Activated T-cell treated with anti-CD3 and anti-CD28 coated beads for 24 hours (primary cell): ENCODE results near the gene TFAP2A.
A peak's percentile ranks its signal among the peaks of the same experiment; 100 is the strongest.

Source experiments
- DNase-seq: peaks from one replicate; pipeline ENCODE4 v3.0.0-alpha.2; 2020; ENCODE audit warnings: low read depth

TFAP2A gene

DNA sequence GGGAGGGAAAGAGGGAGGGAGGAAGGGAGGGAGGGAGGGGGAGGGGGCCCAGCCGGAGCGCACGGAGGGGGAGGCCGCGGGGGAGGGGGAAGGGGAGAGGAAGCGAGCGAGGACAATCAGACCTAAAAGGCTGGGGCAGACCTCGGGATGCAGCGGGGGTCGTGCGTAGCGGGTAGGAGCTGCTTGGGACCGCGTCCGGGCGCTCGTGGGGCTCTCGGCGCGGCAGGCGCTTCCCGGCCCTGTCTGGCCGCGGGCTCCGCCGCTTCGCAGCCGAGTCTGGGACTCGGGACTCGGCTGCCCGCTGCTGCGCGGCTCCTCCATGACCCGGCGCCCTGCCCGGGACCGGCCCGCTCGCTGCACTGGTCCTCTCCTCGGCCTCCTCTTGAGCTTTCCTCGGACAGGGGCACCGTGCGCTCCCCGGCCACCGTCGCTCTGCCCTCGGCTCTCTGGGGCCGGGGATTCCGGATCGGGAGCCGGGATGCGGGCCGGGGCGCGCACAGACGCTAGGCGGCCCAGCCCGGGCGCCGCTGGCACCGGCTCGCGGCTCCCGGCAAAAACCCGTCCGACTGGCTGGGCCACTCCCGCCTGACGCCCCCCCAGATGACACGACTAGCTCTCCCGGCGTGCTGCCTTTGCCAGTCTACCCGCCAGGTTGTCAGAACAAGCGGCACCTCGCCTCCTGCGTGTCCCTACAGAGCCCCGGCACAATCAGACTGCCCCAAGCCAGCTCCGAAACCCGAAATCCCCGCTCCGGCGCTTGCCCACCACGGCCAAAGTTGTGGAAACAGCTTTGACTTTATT lies 2.2 kb downstream of the TFAP2A start:
- no peak for DNase-seq

DNA sequence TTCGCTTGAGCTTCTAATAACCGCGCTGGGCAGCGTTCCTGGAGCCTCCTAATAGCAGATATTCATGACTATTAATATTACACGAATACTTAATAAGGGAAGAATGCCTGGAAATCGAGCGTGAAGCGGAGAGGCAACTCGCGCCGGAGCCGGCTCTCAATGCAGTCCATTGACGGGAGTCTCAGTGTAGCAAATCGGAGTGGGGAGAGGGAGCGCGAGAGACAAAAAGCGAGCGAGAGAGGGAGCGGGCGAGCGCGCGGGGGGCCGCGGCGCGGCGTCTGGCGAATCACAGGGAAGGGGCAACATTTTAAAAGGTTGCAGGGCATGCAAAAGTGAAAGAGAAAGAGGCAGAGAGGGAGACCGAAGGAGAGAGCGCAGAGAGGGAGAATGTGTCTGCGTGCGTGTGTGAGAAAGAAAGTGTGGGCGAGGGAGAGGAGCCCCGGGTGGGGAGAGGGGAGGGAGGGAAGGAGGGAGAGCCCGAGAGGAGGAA lies 2.9 kb downstream of the TFAP2A start:
- DNase-seq, result no peak

DNA sequence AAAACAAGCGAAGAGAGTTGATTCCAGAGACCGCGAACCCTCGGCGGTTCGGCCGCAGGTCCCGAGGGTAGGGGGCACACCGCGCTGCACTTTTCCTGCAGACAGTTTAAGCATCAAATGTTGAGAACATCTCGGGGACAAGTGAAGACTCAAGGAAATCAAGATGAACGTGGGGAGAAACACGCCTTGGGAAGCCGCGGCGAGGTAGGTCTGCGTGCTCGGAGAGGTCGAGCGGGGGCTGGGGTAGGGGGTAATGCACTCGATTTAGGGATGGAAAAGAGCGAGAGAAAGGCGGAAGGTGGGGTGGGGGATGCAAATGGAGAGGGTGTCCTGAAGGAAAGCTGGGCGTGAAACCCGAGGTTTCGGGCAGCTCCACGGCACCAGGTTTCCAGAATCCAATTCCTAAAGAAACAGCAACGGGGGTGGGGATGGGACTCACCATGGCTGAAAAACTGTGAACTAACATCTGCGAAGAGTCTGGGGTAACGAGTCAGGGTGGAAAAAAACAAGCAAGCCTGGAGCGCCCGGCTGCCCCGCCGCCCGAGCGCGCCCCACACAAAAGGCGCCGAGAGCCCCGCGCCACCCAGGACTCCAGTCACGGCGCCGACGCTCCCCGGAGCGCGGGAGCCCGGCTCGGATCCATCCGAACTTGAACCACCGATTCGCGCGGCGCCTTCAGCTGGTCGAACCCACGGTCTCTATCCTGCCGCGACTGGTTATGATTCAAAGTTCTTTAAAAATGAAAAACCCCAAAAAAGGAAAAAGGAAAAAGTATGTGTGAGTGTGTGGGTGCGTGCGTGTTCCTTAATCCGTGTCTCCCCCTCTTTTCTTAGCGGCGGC lies 3.5 kb downstream of the TFAP2A start:
- no peak for DNase-seq

DNA sequence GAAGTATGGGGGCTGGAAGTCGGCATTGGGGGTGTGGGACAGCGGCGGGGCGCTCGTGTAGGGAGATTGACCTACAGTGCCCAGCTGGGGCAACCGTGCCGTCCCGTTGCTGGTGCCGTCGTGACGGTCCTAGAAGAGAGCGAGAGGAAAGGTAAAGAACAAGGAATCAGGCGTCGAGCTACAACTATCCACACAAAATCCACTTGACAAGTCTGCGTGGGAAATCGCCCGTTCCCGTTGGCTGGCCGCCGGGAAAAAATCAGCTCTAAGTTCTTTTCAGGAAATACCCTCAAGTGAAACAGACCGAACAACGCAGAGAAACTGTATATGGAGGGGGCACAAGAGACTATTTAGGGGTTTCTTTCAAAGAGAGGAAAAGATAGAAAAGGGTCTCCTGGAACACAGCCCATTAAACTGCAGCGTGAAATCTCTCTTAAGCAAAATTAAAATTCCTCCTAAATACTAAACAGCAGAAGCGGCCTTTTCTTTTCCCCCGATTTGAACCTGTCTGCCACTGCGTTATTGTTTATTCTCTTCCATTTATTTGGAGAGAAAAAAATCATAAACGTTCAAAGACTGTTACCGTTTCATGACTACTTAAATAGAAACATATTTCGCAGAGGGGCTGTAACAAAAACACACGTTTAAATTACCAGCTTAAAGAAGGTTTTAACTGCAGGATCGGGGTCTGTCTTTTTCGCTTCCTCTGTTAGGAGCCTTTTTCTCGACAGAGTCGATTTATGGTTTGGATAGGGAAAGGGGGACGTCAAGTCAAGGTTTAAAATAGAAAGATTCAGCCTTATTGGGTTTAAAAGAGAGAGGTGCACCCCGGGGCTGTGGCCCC lies 4.4 kb downstream of the TFAP2A start:
- no peak for DNase-seq

DNA sequence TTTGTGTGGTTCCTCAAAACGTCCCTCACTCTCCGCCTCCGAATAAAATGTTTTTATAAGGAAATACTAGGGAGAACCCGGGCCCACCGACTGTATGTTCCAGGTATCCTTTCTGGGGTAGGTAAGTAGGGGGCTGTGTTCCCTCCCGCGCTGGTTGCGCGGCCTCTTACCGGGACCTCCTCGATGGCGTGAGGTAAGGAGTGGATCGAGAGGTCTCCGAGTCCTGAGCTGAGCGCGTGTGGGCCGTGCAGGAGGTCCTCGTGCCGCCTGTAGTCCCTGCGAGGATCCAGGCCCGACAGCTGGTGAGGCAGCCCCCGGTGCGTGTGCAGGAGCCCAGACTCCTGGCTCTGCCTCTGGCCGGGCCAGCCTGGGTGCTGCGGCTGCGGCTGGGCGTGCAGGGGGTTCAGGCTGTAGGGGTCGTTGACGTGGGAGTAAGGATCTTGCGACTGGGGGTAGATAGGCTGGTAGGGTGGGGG lies 5.1 kb downstream of the TFAP2A start:
- DNase-seq, result no peak

DNA sequence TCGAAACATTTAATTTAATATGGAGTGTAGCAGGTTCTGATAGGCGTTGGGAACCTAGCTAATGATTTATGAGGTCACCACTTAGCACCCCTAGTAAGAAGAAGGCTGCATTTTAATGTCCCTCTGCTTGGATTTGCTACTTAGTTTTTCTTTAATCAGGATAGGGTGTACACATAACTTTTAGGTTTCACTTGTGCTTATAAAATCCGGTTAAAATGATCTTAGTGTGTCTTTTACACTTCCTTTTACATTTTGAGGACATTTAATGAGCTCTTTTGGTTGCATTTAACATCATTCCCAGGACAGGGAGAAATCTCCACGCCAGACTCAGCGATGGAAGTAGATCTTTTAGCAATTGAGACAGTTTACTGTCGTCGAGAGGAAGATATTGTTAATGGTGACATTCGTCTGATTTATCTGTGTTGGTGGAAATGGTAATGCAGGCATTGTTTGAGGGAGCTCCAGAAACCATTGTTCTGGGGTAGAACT lies 5.6 kb downstream of the TFAP2A start:
- DNase-seq, result no peak

DNA sequence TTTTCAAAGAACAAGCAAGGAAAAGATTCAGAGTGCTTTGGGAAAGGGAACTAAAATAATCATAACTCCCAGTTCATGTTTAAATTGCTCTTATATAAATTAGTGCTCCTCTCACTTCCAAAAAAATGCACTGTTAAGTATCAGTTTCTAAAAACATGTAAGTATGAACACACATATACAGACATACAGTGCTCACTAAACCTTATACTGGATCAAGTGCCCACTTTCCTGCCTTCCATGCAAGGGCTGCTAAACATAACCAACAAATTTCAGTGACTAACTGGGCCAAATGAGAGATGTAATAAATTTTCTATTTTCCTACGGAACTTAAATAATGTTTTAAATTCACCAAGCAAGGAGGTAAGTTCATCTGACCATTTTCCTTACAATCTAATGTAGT lies 6.4 kb downstream of the TFAP2A start:
- no peak for DNase-seq

DNA sequence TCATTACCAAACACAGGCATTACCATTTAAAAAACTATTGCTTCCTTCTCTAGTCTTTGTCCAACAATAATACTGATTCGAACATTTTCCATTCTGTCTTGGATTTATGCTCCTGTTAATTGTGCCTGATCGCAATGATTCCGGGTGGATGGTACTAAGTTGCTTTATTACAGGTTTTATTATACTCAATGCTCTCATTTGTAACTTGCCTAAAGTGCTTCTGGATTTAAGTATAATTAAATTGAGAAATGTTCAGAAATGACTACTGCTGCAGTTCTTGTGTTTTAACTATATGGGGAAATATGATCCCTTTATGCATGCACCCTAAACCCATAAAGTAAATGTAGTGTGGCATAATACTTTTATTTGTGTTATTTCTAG lies 7.2 kb downstream of the TFAP2A start:
- no peak for DNase-seq

DNA sequence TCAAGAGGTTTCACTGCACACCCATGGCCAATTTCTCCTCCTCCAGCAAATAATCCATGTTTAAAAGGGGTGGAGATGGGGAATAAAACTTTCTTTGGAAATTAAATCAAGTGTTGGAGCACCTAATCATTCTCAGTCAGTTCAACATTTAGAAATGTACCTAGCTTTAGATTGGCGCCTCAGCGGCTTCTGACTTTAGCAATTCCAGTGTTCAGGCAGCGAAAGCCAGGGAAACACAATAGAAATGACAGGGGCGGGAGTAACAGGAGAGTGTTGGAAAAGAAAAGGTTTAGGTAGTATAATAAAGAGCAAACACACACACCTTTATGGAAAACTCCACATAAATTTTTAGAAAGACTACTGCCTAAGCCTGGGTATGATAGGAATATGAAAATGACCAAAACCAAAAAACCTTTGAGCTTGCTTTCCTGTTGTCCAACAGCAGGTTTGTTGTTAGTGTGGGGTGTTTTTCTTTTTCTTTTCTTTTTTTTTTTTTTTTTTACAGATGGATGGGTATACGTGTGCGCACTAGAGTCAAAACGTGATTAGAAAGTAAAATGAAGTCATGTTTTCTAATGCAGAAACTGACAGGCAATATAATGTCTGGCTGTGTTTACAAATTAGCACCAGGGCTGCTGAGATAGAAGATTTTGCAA lies 7.7 kb downstream of the TFAP2A start:
- no peak for DNase-seq

DNA sequence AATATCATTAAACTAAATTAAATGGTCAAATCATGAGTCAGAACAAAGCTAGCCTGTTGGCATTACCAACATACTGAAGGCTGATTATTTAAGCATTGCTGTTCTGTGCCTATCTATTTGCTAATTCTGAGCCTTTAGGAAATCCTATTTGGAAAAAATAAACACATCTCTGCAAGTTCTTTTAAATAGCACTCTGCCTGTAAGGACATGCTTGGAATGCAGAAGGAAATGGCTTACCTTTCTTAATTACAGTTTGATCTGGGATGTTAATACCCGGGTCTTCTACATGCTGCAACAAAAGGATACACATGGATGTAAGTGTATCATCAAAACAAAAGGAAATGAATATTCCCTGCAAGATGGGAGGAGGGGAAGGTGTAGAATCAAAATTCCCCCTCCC lies 8.3 kb downstream of the TFAP2A start:
- no peak for DNase-seq

DNA sequence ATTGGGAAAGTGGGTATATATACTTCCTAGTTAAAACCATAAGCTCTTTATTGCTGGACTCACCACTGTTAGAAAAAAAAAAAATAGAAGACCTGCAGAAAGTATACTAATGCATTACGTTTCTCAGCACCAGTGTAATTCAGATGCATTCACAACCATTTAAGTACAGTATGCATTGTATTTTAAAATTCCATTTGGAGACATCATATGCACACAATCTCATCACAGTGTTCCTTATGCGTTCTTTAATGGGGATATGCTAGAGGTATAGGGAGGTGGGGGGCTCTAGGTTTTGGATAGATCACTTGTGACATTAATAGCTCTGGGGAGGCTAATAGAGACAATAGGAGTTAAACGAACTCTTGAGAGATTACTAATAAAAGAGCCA lies 9.4 kb downstream of the TFAP2A start:
- no peak for DNase-seq

DNA sequence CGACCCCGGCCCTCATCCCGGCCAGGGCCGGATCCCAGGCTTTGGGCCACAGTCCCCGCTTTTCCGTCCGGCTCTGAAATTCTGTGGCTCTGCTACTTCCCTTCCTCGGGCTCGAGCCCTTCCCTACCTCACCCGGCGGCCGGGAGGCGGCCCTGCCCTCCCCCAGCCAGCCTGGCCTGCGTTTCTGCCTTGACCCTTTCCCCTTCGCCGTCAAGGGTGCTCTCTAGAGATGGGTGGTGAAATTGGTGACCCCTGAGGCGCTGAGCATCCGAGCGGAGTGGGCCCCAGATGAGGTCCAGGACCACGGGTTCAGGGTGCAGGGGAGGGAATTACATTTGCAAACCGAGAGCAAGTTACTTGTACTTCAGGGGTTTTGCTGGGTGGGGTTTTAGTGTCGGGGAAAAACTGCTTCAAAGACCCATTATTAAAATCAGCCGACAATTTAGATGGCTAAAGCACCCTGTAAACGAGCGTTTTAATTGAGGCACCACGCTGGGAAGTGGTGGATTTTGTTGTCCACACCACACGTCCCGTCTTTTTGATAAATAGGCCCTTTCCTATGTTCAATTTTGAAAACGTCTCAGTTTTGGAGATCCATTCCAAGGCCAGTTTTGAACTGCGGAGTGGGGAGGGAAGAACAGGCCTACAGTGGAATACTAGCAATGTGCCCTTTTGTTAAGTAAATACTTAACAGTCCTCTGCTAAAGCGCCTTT lies 9.9 kb downstream of the TFAP2A start:
- no peak for DNase-seq

DNA sequence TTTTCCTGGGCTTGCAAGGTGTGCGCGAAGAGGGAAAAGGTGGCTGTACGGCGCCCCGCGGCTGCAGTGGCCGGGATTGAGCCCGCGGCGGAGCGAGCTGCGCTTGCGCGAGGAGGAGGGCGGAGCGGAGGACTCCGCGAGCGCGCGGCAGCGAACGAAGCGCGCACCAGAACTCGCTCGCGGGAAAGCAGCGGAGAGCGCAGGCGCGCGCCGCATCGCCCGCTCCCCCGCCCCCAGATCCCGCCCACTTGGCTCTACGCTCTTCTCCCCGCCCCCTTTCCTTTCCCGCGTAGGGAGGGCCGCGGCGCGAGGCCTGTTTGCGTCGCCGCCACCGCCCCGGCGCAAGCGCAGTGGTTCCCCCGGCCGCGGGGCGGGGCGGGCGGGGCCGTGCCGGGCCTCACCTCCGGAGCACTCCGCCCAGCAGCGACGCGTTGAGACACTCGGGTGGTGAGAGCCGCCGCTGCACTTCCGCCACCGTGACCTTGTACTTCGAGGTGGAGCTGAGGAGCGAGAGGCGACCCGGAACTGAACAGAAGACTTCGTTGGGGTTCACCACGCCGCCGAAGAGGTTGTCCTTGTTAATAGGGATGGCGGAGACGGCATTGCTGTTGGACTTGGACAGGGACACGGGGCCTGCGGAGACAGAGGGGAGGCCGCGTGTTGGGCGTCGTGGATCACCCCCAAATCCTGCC lies 10.6 kb downstream of the TFAP2A start:
- peak; percentile 82 for DNase-seq

DNA sequence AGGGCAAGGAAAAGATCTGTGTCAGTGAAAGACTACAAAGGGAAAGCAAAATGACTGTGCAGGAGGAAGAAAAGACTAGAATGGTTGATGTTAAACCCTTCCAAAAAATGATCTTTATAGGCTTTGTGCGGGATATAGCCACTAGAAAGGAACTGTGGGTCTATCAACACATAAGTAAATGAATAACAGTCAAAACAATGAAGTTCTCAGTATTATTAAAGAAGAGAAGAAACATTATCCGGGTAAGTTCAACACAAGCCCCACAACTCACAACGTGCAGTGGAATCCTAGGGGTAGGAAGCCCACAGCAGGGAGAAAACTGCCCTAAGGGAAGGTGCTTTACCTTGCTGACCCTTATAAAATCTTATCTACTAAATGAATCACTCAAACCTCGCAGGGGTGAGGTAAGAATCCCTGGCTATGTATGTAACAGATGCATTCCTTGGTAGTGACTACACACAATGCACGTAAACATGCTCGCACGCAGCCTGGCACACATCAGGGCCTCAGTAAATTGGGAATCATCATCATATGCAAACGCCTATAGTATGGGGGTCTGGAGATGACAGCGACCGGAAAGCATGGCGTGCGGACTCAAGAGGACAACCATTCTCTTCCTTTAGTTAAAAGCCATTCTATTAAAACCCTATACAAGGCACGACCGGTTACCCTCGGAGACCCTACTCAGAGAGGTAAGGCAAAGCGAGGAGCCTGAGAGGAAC lies 11.3 kb downstream of the TFAP2A start:
- no peak for DNase-seq

DNA sequence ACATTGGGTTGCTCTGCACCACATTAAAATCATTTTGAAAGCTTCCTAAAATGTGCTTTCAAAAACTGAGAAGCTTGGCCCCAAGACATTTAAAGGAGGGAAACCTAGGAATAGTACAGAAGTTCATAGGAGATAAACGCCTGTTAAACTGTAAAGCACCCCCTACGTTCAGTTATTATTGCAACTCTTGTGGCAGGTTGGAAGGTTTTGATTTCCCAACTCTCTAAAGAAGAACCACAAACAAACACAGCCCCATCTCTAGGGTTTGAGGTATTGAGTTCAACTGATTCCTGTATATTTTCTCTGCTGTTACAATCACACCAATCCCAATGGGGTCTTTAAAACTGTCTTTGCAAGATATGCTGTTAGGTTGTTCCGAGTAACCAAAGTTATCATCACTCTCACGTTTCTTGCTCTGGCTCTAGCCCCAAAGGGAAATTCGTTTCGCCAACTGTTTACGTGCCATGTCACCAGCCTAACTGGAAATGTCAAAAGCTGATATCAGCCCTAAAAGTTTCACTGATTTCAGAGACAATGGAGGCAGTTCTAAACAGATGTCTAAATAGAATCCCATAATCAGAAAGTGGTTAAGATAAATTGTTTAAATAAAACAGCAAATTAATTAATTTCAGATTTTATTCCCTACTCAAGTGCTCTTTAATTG lies 12.1 kb downstream of the TFAP2A start:
- no peak for DNase-seq

DNA sequence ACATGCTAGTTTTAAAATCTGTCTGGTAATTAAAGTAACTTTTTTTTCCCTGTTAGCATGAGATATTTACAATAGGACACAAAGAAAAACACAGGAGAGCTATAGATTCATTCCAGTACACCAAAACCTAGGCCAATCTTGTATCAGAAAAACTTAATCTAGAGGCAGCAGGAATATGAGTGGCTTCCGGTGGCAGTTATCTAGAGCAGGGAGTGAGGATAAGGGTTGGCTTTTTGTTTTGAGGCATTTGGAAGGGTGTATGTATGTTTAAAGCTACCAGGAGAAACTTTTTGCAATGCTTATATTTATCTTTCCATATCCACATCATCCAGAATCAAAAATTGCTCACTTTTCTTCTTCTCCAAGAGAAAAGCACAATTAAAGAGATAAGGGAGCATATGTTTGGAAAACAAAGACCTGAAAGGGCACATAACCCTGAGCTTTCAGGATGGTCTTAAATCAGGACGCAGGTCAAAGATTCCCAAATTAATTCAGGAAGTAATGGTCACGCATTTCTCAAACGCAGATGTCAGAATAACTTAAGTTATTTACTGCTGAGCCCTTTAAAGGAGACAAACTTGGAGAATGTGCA lies 13.1 kb downstream of the TFAP2A start:
- DNase-seq, result no peak

DNA sequence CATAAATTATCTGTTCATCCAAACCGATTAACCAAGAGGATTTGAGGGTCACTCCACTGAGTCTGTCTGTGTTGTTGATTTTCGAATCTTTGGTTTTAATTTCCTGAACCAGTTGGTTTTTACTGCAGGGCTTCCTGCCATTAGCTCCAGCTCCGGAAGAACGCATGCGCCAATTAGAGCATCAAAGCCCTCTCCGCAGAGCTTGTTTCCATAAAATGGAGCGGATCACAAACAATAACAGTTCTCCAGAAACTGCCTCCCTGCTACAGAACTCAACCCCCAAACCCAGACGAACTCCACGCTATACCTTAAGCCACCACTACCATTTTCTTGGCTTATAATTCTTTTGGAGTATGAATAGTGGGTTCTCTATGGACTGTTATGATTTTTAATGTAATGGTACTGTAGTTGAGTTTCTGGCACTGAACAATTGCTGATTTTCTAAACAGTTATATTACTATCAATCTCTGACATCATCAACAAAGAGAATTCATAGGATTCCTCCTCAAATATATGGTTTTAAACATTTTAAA lies 13.8 kb downstream of the TFAP2A start:
- DNase-seq, result no peak

DNA sequence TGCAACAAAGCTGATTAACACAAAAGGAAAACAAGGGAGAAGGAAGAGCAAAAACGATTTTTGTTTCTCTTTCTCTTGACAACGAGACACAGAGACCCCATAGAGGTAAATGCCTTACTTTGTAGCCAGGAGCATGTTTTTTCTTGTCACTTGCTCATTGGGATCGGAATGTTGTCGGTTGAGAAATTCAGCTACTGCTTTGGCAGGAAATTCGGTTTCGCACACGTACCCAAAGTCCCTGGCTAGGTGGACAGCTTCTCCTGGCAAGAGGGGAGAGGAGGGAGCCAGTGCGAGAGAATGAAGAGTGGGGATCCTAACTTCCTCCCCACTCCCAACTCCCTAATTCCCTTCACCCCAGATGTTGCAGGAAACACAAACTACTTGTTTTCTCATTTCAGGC lies 14.5 kb downstream of the TFAP2A start:
- no peak for DNase-seq
